GM21529 (cell line): ENCODE measurements around the gene IQUB.
"Not testable (repeated sequence)": the region's sequence is repeated elsewhere in the genome, so short reads cannot be mapped to it uniquely, and the experiment has no call there.

ENCODE experiments used
- ATAC-seq: cut with Tn5 transposase; IDR thresholded peaks from one replicate; pipeline ENCODE4 v1.9.1; 2021; ENCODE audit not compliant: unreplicated experiment

IQUB gene

GRCh38 chr7:123548406-123548805 lies 14.0 kb upstream of the IQUB start:
- no peak for ATAC-seq

- ATAC-seq = no peak
Observed at GRCh38 chr7:123539871-123540270, 5.5 kb upstream of the IQUB start.

- no peak for ATAC-seq
Observed at GRCh38 chr7:123538897-123539296, 4.5 kb upstream of the IQUB start.

- no peak for ATAC-seq
Observed at GRCh38 chr7:123538189-123538714, 3.9 kb upstream of the IQUB start.

GRCh38 chr7:123537026-123537642 lies 2.7 kb upstream of the IQUB start:
- ATAC-seq = no peak

GRCh38 chr7:123535517-123535916 lies 1.1 kb upstream of the IQUB start:
- ATAC-seq = no peak

GRCh38 chr7:123533929-123534382 lies 439 bp downstream of the IQUB start:
- ATAC-seq = peak; percentile 12

- ATAC-seq = no peak
Observed at GRCh38 chr7:123533553-123533917, 860 bp downstream of the IQUB start.

GRCh38 chr7:123532788-123533552 lies 1.4 kb downstream of the IQUB start:
- ATAC-seq = not testable (repeated sequence)

- ATAC-seq = not testable (repeated sequence)
Observed at GRCh38 chr7:123532343-123532742, 2.1 kb downstream of the IQUB start.

GRCh38 chr7:123530035-123530591 lies 4.3 kb downstream of the IQUB start:
- ATAC-seq = not testable (repeated sequence)

- ATAC-seq = no peak
Observed at GRCh38 chr7:123528265-123528664, 6.1 kb downstream of the IQUB start.

GRCh38 chr7:123527712-123528225 lies 6.6 kb downstream of the IQUB start:
- ATAC-seq = not testable (repeated sequence)

- not testable (repeated sequence) for ATAC-seq
Observed at GRCh38 chr7:123526533-123526932, 7.9 kb downstream of the IQUB start.

GRCh38 chr7:123522066-123522465 lies 12.3 kb downstream of the IQUB start:
- no peak for ATAC-seq

- no peak for ATAC-seq
Observed at GRCh38 chr7:123505221-123505620, 29.2 kb downstream of the IQUB start.

- ATAC-seq = no peak
Observed at GRCh38 chr7:123502201-123502600, 32.2 kb downstream of the IQUB start.

- no peak for ATAC-seq
Observed at GRCh38 chr7:123500878-123501489, 33.4 kb downstream of the IQUB start.

- no peak for ATAC-seq
Observed at GRCh38 chr7:123499211-123499970, 35.0 kb downstream of the IQUB start.

- no peak for ATAC-seq
Observed at GRCh38 chr7:123498601-123499000, 35.8 kb downstream of the IQUB start.

- ATAC-seq = no peak
Observed at GRCh38 chr7:123498031-123498430, 36.4 kb downstream of the IQUB start.
